ENCODE results near the gene PLB1. TPM values are rescaled to one million over a fixed set of nuclear protein-coding genes. Genes with fewer than 3 reads are reported as not detected.

Gene PLB1
- polyA plus RNA-seq, 4 donors: 0.70 to 3.9 (median 1.5) TPM

GRCh38 chr2:28623582-28624405, 127.9 kb downstream of the PLB1 start:
- DNase-seq (ENCODE audit: low read depth in 4 of 4, low spot score in 3 of 4): no peak

- no peak for DNase-seq (ENCODE audit: low read depth in 4 of 4, low spot score in 3 of 4)
Measured at GRCh38 chr2:28624436-28624792, 128.6 kb downstream of the PLB1 start.

DNA sequence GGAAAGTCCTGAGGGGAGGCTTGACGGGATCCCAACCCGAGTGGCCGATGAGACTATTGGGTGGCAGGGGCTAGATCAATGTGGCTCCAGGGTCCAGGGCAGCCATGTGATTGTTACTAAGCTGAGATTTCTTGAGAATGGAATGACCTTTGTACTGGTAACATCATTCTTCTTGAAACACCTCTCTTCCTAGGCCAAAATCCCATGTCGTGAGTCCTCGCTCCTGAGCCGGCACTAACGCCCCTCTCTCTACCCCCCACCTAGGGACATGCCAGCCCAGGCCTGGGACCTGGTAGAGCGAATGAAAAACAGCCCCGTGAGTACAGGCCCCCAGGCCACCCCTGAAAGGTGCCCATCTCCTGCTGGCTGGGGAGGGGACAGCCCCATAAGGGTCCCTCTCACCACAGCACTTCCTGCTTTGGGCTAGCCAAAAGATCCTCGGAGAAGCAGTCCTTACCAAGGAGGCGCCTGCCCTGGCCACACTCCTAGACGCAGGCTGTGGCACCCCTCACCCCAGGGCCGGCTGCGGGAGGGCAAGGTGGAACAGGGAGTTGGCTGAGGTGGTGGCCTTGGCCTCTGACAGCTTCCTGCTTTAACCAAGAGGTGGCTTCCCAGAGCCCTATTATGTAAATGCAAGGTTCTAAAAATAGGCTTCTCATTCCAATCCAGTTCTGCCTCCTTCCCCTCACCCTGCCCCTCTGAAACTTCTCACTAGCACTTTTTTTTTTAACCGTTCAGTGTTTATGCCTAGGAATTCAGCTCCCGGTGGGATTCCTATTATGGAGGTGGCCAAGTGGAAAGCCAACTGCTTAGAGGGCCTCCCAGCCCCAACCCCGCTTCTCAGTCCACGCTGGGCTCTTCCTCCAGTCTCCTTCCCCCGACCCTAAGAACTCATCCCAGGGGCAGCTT, 129.2 kb downstream of the PLB1 start:
- DNase-seq (ENCODE audit: low read depth in 4 of 4, low spot score in 3 of 4): no peak

GRCh38 chr2:28626376-28626775, 130.5 kb downstream of the PLB1 start:
- no peak for DNase-seq (ENCODE audit: low read depth in 4 of 4, low spot score in 3 of 4)

DNA sequence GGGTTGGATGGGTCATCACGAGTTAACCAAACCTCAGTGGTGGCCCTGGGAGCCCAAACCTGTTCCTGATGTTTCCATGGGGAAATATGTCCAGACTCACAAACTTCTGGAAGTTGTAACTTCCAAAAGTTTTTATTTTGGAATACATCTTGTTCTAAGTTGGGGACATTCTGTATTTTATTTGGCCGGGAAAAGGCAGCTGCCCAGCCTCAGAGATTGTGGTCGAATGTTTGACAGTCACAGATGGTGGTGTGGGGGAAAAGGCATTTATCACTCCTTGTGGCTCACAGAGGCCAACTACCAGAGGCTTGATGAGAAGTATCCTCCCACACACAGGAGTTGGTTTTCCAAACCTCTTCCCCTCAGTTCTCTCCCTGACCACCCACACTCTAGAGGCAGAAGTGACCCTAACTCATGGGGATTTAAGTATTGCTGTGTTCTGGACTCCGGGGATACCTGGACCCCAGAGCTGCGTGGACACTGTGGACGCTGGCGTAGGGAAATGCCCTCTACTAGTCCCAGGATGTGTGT, 131.1 kb downstream of the PLB1 start:
- DNase-seq (ENCODE audit: low read depth in 4 of 4, low spot score in 3 of 4): no peak

DNA sequence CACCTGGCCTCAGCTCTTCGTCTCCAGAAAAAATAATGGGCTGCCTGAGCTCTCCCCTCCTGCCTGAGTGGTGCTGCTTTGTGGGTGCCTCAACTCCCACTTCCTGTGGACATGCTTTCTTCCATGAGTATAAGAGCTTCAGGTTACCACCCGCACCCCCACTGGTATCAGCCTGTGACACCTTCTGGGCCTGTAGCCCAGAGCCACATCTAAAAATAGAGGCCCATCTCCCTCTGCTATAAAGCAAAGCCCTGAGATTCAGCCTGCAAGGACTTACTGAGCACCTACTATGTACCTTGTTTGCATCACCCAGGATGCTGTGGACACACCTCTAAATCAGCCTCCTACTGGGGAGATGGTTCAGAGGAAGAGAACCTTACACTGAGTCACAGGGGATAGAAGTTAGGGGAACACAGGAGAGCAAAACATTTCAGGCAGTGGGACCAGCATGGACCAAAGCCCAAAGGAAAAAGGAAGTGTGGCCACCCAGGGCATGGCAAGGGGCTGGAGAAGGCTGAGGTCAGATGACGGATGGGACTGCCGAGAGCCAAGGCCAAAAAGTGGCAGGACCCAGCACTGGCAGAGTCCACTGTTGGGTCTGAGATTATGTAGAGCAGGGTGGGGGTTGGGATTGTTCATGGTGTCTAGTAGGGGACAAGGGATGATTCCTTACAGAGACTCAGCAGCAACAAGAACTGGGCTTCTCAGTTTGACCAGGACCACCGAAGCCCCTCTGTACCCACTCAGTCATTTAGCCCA, 132.0 kb downstream of the PLB1 start:
- no peak for DNase-seq (ENCODE audit: low read depth in 4 of 4, low spot score in 3 of 4)

DNA sequence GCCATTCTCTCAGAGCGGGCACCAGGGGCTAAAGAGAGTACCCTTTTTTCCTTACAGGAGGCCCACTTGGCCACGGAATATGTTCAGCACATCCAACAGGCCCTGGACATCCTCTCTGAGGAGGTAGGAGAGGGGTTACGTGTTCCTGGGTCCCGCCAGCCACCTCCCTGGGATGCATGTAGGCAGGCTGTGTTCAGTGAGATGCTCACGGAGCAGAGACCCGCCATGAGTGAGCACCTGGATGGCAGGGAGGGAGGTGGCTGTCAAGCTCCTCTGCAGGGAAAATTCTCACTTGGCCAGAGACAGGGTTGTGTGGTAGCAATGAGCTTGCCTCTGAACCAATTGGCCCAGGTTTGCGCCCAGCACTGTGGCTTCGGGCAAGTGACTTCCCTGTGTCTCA, 132.6 kb downstream of the PLB1 start:
- no peak for DNase-seq (ENCODE audit: low read depth in 4 of 4, low spot score in 3 of 4)

GRCh38 chr2:28628987-28629386, 133.1 kb downstream of the PLB1 start:
- no peak for DNase-seq (ENCODE audit: low read depth in 4 of 4, low spot score in 3 of 4)

DNA sequence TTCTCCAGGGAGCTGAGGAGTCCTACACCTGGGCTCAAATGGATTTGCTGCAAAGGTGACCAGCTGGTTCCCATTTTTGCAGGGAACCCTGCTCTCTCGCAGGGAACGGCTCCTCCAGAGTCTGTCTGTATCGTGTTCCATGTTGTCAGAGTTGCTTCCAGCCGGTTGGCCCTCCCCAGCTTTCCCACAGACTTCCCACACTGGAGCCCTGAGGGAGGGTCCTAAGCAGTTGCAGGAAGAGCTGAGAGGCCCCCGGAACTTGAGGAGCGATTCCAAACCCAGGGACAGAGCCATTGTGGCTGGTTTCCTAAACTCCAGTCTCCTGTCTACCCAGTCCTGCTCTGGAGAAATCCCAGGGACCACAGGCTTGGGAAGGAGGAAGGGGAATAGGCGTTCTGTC, 134.1 kb downstream of the PLB1 start:
- no peak for DNase-seq (ENCODE audit: low read depth in 4 of 4, low spot score in 3 of 4)

DNA sequence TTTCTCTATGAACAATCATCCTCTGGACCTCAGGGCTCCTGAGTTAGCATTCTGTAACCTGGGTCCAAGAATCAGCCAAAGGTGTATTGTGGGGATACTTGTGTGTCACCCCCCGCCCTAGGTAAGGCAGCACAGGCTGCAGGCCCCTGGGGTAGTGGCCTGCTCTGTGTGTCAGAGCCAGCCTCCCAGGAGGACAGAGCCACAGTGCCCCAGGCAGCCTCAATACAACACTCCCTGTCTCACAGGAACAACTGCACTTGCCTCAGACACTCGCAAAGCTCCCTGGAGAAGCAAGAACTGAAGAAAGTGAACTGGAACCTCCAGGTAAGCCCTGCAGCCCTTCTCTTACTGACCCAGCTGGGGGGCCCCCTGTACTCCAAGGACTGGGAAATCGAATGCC, 134.5 kb downstream of the PLB1 start:
- DNase-seq (ENCODE audit: low read depth in 4 of 4, low spot score in 3 of 4): no peak

DNA sequence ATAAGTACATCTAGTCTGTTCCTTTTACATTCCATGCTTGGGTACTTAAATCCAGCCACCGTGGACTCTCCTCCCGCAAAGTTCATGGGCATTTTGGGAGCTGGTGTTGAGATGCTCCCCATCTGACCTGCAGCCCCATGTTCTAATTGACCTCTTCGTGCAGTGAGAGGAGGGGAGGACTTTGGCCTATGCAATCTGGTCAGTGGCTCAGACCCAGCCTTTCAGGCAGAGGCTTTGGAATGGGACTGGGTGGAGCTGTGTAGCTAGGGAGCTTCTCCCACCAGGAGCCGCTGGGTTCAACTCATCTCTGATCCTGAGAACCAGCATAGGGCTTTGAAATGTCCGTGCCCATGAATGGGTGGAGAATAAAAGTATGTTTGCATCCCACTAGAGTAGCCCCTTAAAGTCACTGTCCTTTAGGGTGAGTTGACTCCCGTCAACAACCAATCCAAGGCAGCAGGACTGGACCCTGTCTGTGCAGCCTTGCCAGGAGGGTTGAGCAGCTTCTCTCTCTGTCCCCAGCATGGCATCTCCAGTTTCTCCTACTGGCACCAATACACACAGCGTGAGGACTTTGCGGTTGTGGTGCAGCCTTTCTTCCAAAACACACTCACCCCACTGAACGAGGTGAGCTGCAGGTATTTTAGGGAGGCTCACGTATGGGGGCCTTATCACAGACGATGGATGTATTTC, 135.8 kb downstream of the PLB1 start:
- no peak for DNase-seq (ENCODE audit: low read depth in 4 of 4, low spot score in 3 of 4)

- DNase-seq (ENCODE audit: low read depth in 4 of 4, low spot score in 3 of 4): no peak
Measured at GRCh38 chr2:28632791-28633190, 136.9 kb downstream of the PLB1 start.

DNA sequence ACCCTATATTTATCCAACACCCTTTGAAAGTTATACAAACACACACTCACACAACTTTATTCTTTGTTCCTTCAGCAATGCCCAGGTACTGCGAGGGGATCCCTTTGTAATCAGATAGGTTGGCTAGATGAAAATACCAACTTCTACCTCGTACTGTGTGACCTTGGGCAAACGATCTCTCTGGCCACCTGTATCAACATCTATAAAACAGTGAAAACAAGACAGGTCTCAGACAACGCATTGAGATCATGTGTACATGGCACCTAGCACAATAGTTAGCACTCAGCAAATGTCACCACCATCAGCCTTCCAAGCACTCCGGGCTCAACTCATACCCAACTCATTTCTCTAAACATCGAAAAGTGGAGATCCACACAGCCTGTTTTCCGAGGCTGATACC, 137.3 kb downstream of the PLB1 start:
- DNase-seq (ENCODE audit: low read depth in 4 of 4, low spot score in 3 of 4): no peak

- no peak for DNase-seq (ENCODE audit: low read depth in 4 of 4, low spot score in 3 of 4)
Measured at GRCh38 chr2:28633746-28634145, 137.9 kb downstream of the PLB1 start.

DNA sequence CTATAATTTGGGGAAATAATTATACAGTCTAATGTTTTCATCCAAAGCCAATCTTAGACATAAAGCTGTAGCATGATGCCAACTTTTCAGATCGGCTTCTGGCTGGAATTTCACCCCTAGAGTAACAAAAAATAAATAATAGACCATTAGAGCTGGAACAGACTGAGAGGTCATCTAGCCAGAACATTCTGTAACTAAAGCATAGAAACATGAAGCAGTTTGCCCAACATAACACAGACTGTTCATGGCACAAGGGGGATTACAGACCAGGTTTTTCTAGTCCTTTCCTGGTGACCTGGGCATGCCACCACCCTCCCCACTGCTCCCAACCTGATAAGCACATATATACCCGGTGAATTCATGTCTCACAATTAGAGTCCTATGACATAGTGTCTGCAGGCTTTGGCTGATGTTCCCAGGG, 139.3 kb downstream of the PLB1 start:
- no peak for DNase-seq (ENCODE audit: low read depth in 4 of 4, low spot score in 3 of 4)

GRCh38 chr2:28636491-28636890, 140.6 kb downstream of the PLB1 start:
- no peak for DNase-seq (ENCODE audit: low read depth in 4 of 4, low spot score in 3 of 4)

DNA sequence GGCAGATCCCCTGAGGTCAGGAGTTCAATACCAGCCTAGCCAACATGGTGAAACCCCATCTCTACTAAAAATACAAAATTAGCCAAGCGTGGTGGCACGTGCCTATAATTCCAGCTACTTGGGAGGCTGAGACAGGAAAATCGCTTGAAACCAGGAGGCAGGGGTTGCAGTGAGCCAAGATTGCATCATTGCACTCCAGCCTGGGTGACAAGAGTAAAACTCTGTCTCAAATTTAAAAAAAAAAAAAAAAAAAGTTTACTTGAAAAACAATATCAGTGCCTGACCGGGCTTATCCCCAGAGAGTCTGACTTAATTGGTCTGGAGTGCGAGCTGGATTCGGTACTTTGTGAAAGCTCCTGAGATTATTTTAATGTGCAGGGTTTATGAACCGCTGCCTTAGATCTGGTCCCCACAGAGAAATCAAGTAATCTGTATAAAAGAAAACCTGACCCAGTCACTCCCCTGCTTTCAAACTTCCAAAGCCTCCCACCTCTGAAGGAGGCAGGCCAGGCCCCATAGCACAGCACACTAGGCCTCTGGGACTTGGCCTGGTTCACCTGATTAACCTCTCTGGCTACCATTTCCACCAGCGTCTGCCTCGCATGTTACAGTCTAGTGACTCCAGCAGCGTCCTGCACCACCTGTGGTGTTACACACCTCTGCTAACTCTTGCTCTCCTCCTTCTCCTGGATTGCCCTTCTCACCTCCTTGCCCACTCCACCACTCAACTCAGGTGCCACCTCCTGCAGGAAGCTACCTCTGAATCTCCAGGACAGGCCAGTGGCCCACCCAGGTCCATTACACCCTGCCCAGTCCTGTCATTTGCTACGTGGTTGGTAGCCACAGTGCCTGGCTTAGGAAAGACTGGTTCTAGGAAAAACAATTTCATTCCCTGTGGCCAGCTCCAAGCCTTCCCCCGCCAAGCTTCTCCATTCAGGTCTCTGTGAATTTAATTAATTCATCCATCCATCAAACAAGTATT, 141.5 kb downstream of the PLB1 start:
- DNase-seq (ENCODE audit: low read depth in 4 of 4, low spot score in 3 of 4): no peak

- no peak for DNase-seq (ENCODE audit: low read depth in 4 of 4, low spot score in 3 of 4)
Measured at GRCh38 chr2:28638102-28638501, 142.2 kb downstream of the PLB1 start.

DNA sequence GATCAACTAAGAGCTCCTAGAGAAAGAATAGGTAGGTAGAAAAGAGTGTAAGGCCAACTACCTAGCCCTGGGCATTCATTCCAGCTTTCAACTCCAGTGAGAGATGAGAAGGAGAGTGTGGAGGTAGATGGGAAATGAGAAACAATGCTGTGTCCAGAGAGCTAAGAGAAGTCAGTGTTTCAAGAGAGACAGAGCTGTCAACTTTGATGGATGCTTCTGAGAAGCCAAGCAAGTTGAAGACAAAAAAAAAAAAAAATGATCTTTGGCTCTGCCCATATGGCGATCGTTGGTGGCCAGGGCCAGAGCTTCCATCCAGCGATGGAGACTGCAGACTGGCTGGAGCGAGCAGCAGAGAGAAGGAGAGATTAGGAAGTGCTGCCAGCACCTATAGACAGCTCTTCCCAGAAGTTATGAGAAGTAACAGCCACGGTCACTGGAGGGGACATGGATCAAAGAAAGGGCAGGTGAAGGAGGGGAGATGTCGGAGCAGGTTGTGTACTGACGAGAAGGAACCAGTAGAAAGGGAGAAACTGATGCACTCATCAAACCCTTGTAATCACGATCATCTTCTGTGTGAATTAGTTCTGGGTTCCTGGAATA, 143.3 kb downstream of the PLB1 start:
- no peak for DNase-seq (ENCODE audit: low read depth in 4 of 4, low spot score in 3 of 4)

Measured in left renal pelvis (tissue), 4 donors.